ENCODE results near the gene GRID2.

The GRID2 gene

DNA sequence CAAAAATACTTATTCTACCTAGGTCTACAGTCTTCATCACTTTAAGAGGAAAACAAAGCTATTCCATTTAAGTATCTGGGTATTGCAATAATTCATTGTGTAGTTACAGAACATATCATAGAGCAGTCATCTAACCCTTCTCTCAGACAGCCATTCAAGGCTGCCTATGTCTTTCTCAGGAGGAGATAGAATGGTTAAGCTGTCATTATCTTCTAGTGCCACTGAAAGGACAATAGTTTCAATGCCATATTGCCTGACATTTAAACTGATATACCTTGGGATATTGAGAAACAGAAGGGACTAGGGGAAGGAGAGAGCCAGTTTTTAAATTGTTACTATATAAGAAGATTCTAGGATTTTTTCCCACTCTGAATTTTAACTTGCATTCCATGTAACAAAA lies 527.0 kb downstream of the GRID2 start:
- no peak for TF ChIP-seq CTCF (IDR thresholded peaks at IDR 0.05; ENCODE audit: low read depth, low read length)

DNA sequence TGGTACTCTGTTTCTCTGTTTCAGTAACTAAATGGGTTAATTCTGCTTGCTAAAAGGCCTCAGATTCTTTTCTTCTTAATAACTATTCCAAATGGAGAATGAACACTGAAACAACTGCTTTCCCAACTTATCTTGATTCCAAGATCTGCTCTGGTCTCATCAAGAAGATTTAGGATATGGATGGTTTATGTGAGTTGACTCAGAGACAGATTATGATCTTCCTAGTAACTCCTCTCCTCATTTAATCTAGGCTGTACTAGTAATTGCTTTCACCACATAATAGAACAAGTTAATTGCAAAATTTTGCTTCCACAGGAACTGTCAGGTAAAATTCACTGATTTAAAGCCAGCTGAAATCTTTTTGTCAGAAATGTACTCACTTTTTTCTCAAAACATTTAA lies 537.1 kb downstream of the GRID2 start:
- DNase-seq (ENCODE audit: extremely low read depth, low read depth), result no peak
- TF ChIP-seq CTCF (IDR thresholded peaks at IDR 0.05; ENCODE audit: low read depth, low read length), result no peak

More for the DNA sequence above, 527.0 kb downstream of the GRID2 start:
- no peak for DNase-seq (ENCODE audit: extremely low read depth, low read depth)

DNA sequence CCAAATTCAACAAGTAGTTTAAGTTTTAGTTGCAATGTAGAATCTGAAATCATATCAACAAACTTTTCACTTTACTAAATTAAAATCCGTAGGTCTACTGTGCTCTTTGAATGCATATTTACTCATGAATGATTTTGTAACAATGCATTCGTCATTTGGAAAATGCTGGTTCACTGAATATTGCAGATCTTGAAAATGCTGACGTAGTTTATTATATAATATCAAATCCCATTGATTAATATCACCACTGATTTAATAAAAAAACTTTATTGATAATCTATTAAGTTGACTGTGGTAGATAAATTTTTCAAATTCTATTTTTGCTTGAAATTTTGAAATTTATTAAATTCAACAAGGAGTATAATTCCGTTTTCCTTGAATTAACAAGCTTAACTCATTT lies 540.0 kb downstream of the GRID2 start:
- no peak for TF ChIP-seq CTCF (IDR thresholded peaks at IDR 0.05; ENCODE audit: low read depth, low read length)
- no peak for DNase-seq (ENCODE audit: extremely low read depth, low read depth)

GRCh38 chr4:92847026-92847425 lies 543.3 kb downstream of the GRID2 start:
- no peak for DNase-seq (ENCODE audit: extremely low read depth, low read depth)
- no peak for TF ChIP-seq CTCF (IDR thresholded peaks at IDR 0.05; ENCODE audit: low read depth, low read length)

GRCh38 chr4:92862509-92862908 lies 558.7 kb downstream of the GRID2 start:
- no peak for TF ChIP-seq CTCF (IDR thresholded peaks at IDR 0.05; ENCODE audit: low read depth, low read length)
- no peak for DNase-seq (ENCODE audit: extremely low read depth, low read depth)

DNA sequence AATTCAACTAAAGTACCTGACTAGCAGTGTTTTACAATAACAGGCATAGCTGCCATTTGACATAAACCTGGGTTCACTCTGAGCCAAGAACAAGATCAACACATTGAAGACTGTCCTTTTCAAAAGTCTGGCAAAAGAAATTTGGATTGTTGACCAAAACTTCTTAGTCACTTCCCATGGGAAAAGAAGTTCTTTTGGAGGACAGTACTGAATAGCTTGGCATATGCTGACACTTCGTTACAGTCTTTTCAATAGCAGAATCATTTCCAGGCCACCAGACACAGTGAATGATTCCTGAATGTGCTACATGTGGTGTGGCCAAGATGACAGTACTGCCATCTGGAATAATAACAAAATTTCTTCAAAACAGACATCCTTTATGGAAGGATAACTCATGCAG lies 560.3 kb downstream of the GRID2 start:
- TF ChIP-seq CTCF (IDR thresholded peaks at IDR 0.05; ENCODE audit: low read depth, low read length), result no peak
- DNase-seq (ENCODE audit: extremely low read depth, low read depth), result no peak

GRCh38 chr4:92872604-92873003 lies 568.8 kb downstream of the GRID2 start:
- DNase-seq (ENCODE audit: extremely low read depth, low read depth), result no peak
- no peak for TF ChIP-seq CTCF (IDR thresholded peaks at IDR 0.05; ENCODE audit: low read depth, low read length)

Data from AG09319 (cell line).